Thyroid gland (tissue), 4 donors: ENCODE data around the gene DZIP3. TPM values are rescaled to one million over a fixed set of nuclear protein-coding genes. Genes with fewer than 3 reads are reported as not detected.

Source experiments
- DNase-seq, 2 donors: peaks; one replicate each; pipeline ENCODE4 v3.0.0-alpha.2; 2019
- H3K27ac ChIP-seq, 3 donors: fragments of 200-600 bp; sonication (generic); 1 replicate in 2 of 3; 2 replicates in 1 of 3; pipeline ENCODE4 v1.5.1; 2016 to 2019; ENCODE audit warnings: mild to moderate bottlenecking in 1 of 3, moderate library complexity in 1 of 3
- H3K27me3 ChIP-seq: fragments of 200-600 bp; sonication (generic); one replicate; pipeline ENCODE4 v1.5.1; 2019
- H3K36me3 ChIP-seq, 2 donors: fragments of 200-600 bp; sonication (generic); one replicate each; pipeline ENCODE4 v1.5.1; 2016 to 2019
- H3K4me1 ChIP-seq, 2 donors: fragments of 200-600 bp; sonication (generic); one replicate each; pipeline ENCODE4 v1.5.1; 2017 to 2019
- H3K4me3 ChIP-seq, 3 donors: fragments of 200-600 bp; sonication (generic); replicated peaks in 1 of 3; 1 replicate in 2 of 3; 2 replicates in 1 of 3; pipeline ENCODE4 v1.5.1; 2016; ENCODE audit warnings: mild to moderate bottlenecking in 1 of 3
- H3K9me3 ChIP-seq: fragments of 200-600 bp; sonication (generic); one replicate; pipeline ENCODE4 v1.5.1; 2017
- POLR2A ChIP-seq, 2 donors: fragments of 450-650 bp; IDR thresholded peaks; one replicate each; pipeline ENCODE4 v1.6.1; 2017; ENCODE audit warnings: antibody characterized with exemption in 2 of 2, mild to moderate bottlenecking in 2 of 2, moderate library complexity in 1 of 2
- WGBS, 2 donors: methylation state at CpG; one replicate each; pipeline ENCODE4 v1.1.5; 2017; 5-methylcytosine and 5-hydroxymethylcytosine counted together
- intact Hi-C: fragments of 100-400 bp; cut with DNase I; formaldehyde crosslinking; loops from one replicate; pipeline ENCODE4 v1.15.1; 2023
- small RNA-seq: library from RNA; depleted of rRNA; stranded (forward); fragments of <200 nt; gene quantifications from one replicate; pipeline ENCODE3, GENCODE V24; 2016
- total RNA-seq, 4 donors: library from RNA; depleted of rRNA; stranded (reverse); fragments of >200 nt; gene quantifications; one replicate each; pipeline ENCODE4 v1.2.3, GENCODE V29; 2016
- TF ChIP-seq, protein P1 (sequence below), 6 experiments: fragments of 200-600 bp in 3 of 6; fragments of 450-650 bp in 3 of 6; sonication (generic) in 3 of 6; IDR thresholded peaks; one replicate each; pipeline ENCODE4 v1.5.1; 2016 to 2019; ENCODE audit warnings: antibody characterized with exemption in 6 of 6, mild to moderate bottlenecking in 2 of 6, inconsistent platforms in 1 of 6, moderate library complexity in 1 of 6

Gene DZIP3
- total RNA-seq, 4 donors from 2014 or later = 11.2 to 23.2 (median 18.7) TPM

DNA sequence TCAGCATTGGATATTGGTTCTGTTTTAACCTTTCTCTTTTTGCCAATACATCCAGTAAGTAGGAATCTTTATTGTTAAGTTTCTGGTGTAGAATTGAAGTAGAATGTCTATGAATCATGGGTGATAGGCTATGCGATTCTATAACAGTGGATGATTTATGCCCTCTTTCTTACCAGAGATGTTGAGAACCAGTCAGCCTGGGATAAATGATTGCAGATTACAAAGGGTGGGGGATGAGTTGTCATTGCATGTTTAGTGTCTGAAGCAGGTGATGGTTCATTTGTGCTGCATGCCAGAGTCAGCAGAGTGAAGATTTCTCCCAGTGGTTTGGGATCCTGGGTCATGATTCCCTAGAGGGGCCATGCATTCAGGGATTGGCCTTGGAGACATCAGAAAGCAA lies 153.4 kb downstream of the DZIP3 start:
- intact Hi-C loops = no loop called here
- Histone ChIP-seq H3K27me3 (no peaks in the 10 kb centered on the region), H3K4me1 (no peaks in the 10 kb centered on the region), H3K27ac (no peak overlapping the region), H3K4me3 (no peak overlapping the region), H3K9me3 (no peaks in the 10 kb centered on the region), H3K36me3 (no peaks in the 10 kb centered on the region)
- no peak for TF ChIP-seq POLR2A (IDR thresholded peaks at IDR 0.05)
- TF ChIP-seq, protein P1, sequence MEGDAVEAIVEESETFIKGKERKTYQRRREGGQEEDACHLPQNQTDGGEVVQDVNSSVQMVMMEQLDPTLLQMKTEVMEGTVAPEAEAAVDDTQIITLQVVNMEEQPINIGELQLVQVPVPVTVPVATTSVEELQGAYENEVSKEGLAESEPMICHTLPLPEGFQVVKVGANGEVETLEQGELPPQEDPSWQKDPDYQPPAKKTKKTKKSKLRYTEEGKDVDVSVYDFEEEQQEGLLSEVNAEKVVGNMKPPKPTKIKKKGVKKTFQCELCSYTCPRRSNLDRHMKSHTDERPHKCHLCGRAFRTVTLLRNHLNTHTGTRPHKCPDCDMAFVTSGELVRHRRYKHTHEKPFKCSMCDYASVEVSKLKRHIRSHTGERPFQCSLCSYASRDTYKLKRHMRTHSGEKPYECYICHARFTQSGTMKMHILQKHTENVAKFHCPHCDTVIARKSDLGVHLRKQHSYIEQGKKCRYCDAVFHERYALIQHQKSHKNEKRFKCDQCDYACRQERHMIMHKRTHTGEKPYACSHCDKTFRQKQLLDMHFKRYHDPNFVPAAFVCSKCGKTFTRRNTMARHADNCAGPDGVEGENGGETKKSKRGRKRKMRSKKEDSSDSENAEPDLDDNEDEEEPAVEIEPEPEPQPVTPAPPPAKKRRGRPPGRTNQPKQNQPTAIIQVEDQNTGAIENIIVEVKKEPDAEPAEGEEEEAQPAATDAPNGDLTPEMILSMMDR (IDR thresholded peaks at IDR 0.05) = no peak
- no peak for DNase-seq
- 87 to 95% methylated on average over 1 of the region's 1 CpG for WGBS, 2 donors

Small RNA genes lying within 50 kb of the gene (small RNA-seq; reads per million reads assigned to genes)
- gene AC092185.1 (not detected), gene RF00156 (not detected)

Other genes starting within 250 kb of the DZIP3 start
- under 1 TPM in 3 of 4 donors, not detected in 1; 0.08 to 0.11 (median 0.10) TPM for gene MYH15, start 79.1 kb upstream of the DZIP3 start, total RNA-seq
- 1 to 10 TPM; 3.6 to 8.1 (median 3.8) TPM for gene CIP2A, start 284 bp upstream of the DZIP3 start, total RNA-seq
- not detected for gene RETNLB, start 167.7 kb downstream of the DZIP3 start, total RNA-seq
- gene TRAT1, start 233.1 kb downstream of the DZIP3 start, total RNA-seq = 1 to 10 TPM in 2 of 4 donors, under 1 TPM in 1, not detected in 1; 0.56 to 1.6 (median 1.3) TPM